Neural crest cell (in vitro differentiated cells): ENCODE measurements around the gene GRIN3B. TPM values are rescaled to one million over a fixed set of nuclear protein-coding genes. Genes with fewer than 3 reads are reported as not detected.

Experiments
- DNase-seq: peaks from one replicate; pipeline ENCODE4 v3.0.0; 2021; ENCODE audit warnings: low read depth, mixed read lengths, low spot score
- H3K27ac Mint-ChIP-seq: one replicate; pipeline ENCODE4 v1.8.0; 2021; ENCODE audit warnings: mild to moderate bottlenecking, mixed read lengths; ENCODE audit not compliant: unreplicated experiment
- H3K27me3 Mint-ChIP-seq: 2 replicates; pipeline ENCODE4 v1.8.0; 2021; ENCODE audit warnings: low read depth, mild to moderate bottlenecking, mixed read lengths
- H3K36me3 Mint-ChIP-seq: 2 replicates; pipeline ENCODE4 v1.8.0; 2021; ENCODE audit warnings: low read depth, mild to moderate bottlenecking, mixed read lengths
- H3K4me1 Mint-ChIP-seq: 2 replicates; pipeline ENCODE4 v1.8.0; 2021; ENCODE audit warnings: mixed read lengths
- H3K4me3 Mint-ChIP-seq: one replicate; pipeline ENCODE4 v1.8.0; 2021; ENCODE audit warnings: mild to moderate bottlenecking, mixed read lengths
- H3K9me3 Mint-ChIP-seq: 2 replicates; pipeline ENCODE4 v1.8.0; 2021; ENCODE audit warnings: mixed read lengths
- CTCF ChIP-seq: fragments of 200-600 bp; sonication (generic); conservative IDR thresholded peaks from 2 replicates; pipeline ENCODE4 v1.5.0; 2021; ENCODE audit warnings: antibody characterized with exemption, mild to moderate bottlenecking
- total RNA-seq: library from RNA; stranded (reverse); gene quantifications from 2 replicates; pipeline ENCODE4 v1.2.1, GENCODE V29; 2021

The GRIN3B gene
- total RNA-seq, 1 donor from 2014 or later = 0.12 TPM

- H3K4me1 Mint-ChIP-seq = no peaks in the 10 kb centered on the region
- peaks cover 2% of the 10 kb centered on the region for H3K36me3 Mint-ChIP-seq
- no peak for DNase-seq
- no peaks in the 10 kb centered on the region for H3K9me3 Mint-ChIP-seq
- H3K27ac Mint-ChIP-seq = no peak overlapping the region
- TF ChIP-seq CTCF = no peak
- peaks cover 16% of the 10 kb centered on the region for H3K27me3 Mint-ChIP-seq
- H3K4me3 Mint-ChIP-seq = no peak overlapping the region
Measured at GRCh38 chr19:991174-991931, 8.9 kb upstream of the GRIN3B start.

GRCh38 chr19:991932-992669 is 8.1 kb upstream of the GRIN3B start:
- no peak for DNase-seq
- Mint-ChIP-seq H3K4me1 (no peaks in the 10 kb centered on the region), H3K4me3 (no peak overlapping the region), H3K27ac (no peak overlapping the region), H3K9me3 (no peaks in the 10 kb centered on the region), H3K36me3 (peaks cover 2% of the 10 kb centered on the region), H3K27me3 (peaks cover 22% of the 10 kb centered on the region)
- TF ChIP-seq CTCF = no peak

- TF ChIP-seq CTCF = no peak
- Mint-ChIP-seq H3K9me3 (no peaks in the 10 kb centered on the region), H3K36me3 (peaks cover 2% of the 10 kb centered on the region), H3K4me1 (no peaks in the 10 kb centered on the region), H3K27ac (no peak overlapping the region), H3K27me3 (peaks cover 27% of the 10 kb centered on the region), H3K4me3 (no peak overlapping the region)
- no peak for DNase-seq
Measured at GRCh38 chr19:992670-993055, 7.6 kb upstream of the GRIN3B start.

GRCh38 chr19:993361-993830 is 6.8 kb upstream of the GRIN3B start:
- no peak overlapping the region for H3K27ac Mint-ChIP-seq
- no peak for DNase-seq
- H3K27me3 Mint-ChIP-seq = peaks cover 35% of the 10 kb centered on the region
- peaks cover 2% of the 10 kb centered on the region for H3K36me3 Mint-ChIP-seq
- H3K9me3 Mint-ChIP-seq = no peaks in the 10 kb centered on the region
- TF ChIP-seq CTCF = no peak
- H3K4me3 Mint-ChIP-seq = no peak overlapping the region
- H3K4me1 Mint-ChIP-seq = no peaks in the 10 kb centered on the region

GRCh38 chr19:993831-994393 is 6.3 kb upstream of the GRIN3B start:
- no peak for TF ChIP-seq CTCF
- peaks cover 2% of the 10 kb centered on the region for H3K36me3 Mint-ChIP-seq
- no peaks in the 10 kb centered on the region for H3K4me1 Mint-ChIP-seq
- no peak for DNase-seq
- no peak overlapping the region for H3K4me3 Mint-ChIP-seq
- H3K27me3 Mint-ChIP-seq = peaks cover 40% of the 10 kb centered on the region
- H3K27ac Mint-ChIP-seq = no peak overlapping the region
- no peaks in the 10 kb centered on the region for H3K9me3 Mint-ChIP-seq
